T-helper 22 cell (primary cell): ENCODE results near the gene AEBP1.

Experiments used
- DNase-seq: peaks from one replicate; pipeline ENCODE4 v3.0.0-alpha.2; 2020; ENCODE audit warnings: low read depth

The AEBP1 gene

GRCh38 chr7:44084701-44085100 is 19.4 kb upstream of the AEBP1 start:
- DNase-seq, result no peak

- no peak for DNase-seq
These were observed 18.6 kb upstream of the AEBP1 start for GRCh38 chr7:44085546-44085945.

DNA sequence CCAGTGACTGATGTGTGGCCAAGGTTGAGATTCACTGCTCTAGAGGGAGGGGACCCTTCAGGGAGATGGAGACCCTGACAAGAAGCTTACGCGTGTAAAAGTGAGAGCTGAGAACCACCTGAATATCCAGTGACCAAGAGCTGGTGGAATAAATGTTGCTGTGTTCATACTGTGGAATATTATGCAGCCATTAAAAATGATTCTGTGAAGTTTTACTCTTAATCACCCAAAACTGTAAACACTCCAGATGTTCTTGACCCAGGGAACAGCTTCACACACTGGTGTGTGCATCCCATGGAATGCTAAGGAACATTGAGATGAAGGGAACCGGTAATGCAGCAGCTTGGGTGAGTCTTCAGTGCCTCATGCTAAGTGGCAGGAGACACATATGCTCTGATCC is 17.5 kb upstream of the AEBP1 start:
- DNase-seq, result no peak

GRCh38 chr7:44087911-44088838 is 16.0 kb upstream of the AEBP1 start:
- DNase-seq, result no peak

DNA sequence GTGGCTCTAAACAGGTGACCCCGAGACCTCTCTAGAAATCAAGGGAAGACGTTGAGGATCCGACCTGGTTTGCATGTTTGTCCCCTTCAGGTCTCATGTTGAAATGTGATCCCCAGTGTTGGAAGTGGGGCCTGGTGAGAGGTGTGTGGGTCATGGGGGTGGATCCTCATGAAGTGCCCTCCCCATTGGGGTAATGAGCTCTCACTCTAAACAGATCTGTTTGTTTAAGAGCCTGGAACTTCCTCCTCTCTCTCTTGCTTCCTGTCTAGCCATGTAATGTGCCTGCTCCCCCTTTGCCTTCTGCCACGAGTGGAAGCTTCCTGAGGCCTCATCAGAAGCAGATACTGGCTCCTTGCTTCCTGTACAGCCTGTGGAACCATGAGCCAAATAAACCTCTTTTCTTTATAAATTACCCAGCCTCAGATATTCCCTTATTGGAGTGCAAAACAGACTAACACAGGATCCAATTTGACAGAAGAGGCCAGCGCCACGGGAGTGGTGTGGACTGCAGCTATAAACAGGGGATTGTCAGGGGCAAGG is 11.0 kb upstream of the AEBP1 start:
- DNase-seq, result no peak

DNA sequence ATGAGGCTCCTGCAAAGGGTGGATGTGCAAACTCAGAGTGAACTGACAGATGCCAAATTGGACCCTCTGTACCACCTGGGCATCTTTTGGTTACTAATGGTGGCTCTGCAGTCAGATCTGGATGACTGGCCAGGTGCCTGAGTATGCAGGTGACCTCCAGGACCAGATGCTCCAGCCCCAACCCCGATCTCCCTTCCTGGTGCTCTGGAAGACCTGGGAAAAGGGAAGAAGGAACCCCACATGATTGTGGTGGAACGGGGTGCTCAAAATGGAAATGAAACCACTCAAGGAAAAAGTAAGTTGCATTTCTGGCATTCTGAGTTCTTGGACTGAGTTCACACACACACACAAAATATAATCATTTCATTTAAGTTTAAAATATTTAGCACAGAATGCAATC is 9.8 kb upstream of the AEBP1 start:
- no peak for DNase-seq

GRCh38 chr7:44094883-44095592 is 9.1 kb upstream of the AEBP1 start:
- DNase-seq, result no peak

- DNase-seq, result no peak
These were observed 8.4 kb upstream of the AEBP1 start for GRCh38 chr7:44095781-44096180.

DNA sequence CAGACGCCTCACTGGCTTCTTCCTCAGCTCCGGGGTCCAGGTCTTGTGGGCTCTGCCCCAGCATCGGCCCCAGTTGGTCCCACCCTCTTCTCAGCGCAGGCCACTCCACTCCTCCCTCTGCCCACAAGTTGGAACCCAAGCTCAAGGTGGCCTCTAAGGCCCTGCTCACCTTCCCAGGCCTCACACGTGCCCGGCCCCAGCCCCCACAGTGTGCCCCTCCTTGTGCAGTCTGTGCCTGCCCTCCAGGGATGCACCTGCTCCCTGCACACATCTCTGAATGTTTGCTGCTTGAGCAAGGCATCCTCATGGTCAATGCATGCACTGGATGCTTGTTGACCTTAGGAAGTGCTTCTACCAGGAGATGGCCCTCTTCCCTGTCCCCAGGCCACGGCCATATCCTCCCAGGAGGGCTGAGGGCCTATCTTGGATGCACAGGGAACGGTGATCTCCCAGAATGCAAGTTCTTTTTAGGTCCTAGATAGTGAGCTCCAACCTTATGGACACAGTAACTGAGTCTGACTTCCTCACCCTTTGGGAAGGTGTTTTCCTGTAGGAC is 7.7 kb upstream of the AEBP1 start:
- no peak for DNase-seq

- DNase-seq, result no peak
These were observed 6.8 kb upstream of the AEBP1 start for GRCh38 chr7:44097064-44097932.

GRCh38 chr7:44098092-44099068 is 5.8 kb upstream of the AEBP1 start:
- no peak for DNase-seq

DNA sequence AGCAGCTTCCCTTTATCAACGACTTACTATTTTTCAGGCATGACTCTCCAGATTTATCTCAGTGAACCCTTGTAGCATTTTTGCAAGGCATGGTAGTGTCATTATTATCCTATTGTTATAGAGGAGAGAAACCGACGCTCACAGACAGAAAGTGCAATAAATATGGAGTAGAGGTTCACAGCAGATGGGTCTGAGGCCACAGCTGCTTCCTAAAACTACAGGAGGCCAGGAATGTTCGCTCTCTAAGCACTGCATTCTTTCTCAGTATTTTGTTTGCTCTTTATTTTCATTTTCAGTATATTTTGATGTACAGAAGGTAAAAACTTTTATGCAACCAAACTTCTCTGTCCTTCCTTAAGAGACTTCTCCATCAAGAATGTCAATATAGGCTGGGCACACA is 4.5 kb upstream of the AEBP1 start:
- no peak for DNase-seq

DNA sequence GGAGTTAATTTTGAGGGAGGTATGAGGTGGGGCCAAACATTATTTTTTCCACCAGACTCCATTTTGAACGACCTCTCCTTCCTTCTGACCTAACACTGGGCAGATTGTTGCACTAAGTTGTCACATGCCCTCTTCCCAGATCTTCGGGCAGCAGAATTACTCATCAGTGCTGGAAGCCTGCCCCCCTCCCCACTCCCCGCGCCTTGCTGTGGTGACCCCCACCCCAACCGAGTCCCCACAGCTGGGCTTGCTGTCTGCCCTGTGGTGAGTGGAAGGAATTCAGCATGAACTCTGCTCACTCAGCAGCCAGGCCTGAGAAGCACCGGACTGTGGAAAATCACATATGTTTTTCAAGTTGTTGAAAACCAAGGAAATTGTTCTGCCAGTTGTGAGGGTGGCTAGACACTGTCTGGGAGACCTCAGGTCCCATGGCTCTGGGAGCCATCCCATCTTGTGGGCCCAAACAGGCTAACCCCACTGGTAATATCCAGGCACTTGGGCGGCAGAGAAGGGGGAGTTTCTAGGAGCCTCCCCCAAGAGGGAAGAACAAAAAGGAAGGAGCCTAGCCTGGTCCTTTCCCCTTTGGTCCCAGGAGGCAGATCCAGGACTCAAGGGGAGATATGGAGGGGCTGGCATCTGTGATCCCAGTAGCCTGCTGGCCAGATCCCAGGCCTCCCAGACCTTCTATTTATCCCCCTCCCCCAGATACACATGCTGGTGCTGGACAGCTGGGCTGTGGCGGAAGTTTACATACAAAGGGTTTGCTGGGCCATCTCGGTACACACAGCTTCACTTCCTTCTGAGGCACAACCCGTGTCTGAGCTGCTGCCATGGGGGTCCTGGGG is 3.5 kb upstream of the AEBP1 start:
- no peak for DNase-seq

GRCh38 chr7:44101303-44101965 is 2.7 kb upstream of the AEBP1 start:
- no peak for DNase-seq

GRCh38 chr7:44101966-44102845 is 1.9 kb upstream of the AEBP1 start:
- DNase-seq, result no peak

DNA sequence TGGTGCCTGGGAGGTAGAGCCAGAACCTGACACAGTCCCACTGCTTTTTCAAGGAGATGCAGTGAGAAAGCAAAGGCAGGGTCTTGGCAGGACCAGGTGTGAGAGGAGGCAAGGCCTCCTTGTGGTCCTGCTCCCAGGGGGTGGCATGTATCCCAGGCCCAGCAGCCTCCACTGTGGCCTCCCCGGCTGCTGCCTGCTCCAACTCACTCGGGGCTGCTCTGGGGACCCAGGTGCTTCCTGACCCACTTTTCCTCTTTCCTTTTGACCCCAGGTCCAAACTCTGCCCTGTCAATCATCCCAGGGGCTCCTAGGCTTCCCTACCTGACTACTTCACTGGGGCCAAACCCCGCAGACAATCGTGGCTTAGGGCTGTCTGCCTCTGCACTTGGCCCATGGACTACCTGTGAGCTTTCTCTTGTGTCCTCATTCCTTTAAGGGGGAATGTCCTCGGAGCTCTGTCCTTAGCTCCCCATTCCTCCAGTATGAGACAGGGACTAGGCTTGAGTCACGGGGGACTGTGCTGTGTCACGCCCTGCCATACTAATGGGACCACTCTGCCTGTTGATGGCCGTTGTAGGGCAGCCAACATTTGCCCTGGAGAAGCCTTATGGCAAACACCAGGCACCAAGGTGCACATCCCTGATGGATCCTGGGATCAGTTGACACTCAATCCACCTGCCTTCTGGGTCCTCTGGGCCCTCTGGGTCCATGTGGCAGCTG is 1.1 kb upstream of the AEBP1 start:
- DNase-seq, result no peak

DNA sequence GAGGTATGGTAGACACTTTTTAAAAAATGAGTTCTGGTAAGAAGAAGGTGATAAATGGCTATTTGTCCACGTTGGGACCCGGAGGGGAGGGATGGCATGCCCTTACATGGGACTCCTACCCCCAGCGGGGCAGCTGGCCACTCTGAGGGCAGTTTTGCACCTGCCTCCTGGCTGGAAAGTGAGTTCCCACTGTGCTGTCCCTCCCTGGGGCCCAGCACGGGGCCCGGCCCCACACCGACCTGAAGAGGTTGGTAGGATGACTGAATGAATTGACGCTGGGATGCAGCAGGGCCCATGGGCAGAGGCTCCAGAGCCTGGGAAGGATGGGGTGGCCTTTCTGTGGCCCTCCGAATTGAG is 601 bp upstream of the AEBP1 start:
- no peak for DNase-seq
